Right lobe of liver (tissue), 6 donors: Measurements from ENCODE around the gene LIX1. TPM values are rescaled to one million over a fixed set of nuclear protein-coding genes. Genes with fewer than 3 reads are reported as not detected.

ENCODE experiments used
- ATAC-seq, 4 donors: fragments of 200-7000 bp; cut with Tn5 transposase; one replicate each; pipeline ENCODE4 v1.9.1; 2020; ENCODE audit warnings: mild to moderate bottlenecking in 4 of 4, moderate library complexity in 4 of 4
- DNase-seq, 3 donors: peaks; one replicate each; pipeline ENCODE4 v3.0.0-alpha.2; 2020
- H3K27ac ChIP-seq, 3 donors: fragments of 200-600 bp; one replicate each; pipeline ENCODE4 v1.8.0; 2022
- H3K27me3 ChIP-seq, 2 donors: fragments of 200-600 bp; one replicate each; pipeline ENCODE4 v1.8.0; 2022
- H3K36me3 ChIP-seq, 4 donors: fragments of 200-600 bp; sonication (generic) in 1 of 4; one replicate each; pipeline versions ENCODE4 v1.5.1 to v1.8.0; 2017 to 2022; ENCODE audit warnings: control low read depth in 1 of 4
- H3K4me1 ChIP-seq, 4 donors: fragments of 200-600 bp; sonication (generic) in 1 of 4; one replicate each; pipeline versions ENCODE4 v1.5.1 to v1.8.0; 2017 to 2022; ENCODE audit warnings: control low read depth in 1 of 4
- H3K4me3 ChIP-seq, 3 donors: fragments of 200-600 bp; one replicate each; pipeline ENCODE4 v1.8.0; 2022
- H3K9me3 ChIP-seq, 4 donors: fragments of 200-600 bp; sonication (generic) in 1 of 4; one replicate each; pipeline versions ENCODE4 v1.5.1 to v1.8.0; 2017 to 2022; ENCODE audit warnings: control low read depth in 1 of 4
- POLR2A ChIP-seq: fragments of 450-650 bp; IDR thresholded peaks from one replicate; pipeline ENCODE4 v1.6.1; 2017; ENCODE audit warnings: antibody characterized with exemption, mild to moderate bottlenecking
- WGBS: methylation state at CpG from one replicate; pipeline ENCODE4 v1.1.6; 2018; ENCODE audit warnings: low coverage, low lambda C conversion rate; ENCODE audit not compliant: insufficient coverage; ENCODE audit errors: missing lambda C conversion rate; 5-methylcytosine and 5-hydroxymethylcytosine counted together
- intact Hi-C, 2 donors: fragments of 100-400 bp; cut with DNase I; formaldehyde crosslinking; loops; one replicate each; pipeline versions ENCODE4 v1.11.2 to v1.14.1; 2022
- total RNA-seq, 6 experiments: library from RNA; depleted of rRNA in 2 of 6; stranded (reverse); fragments of >200 nt in 2 of 6; fragmentation: NEBNext Ultra II Directional in 3 of 6; extraction: Animal tissue kit (Norgen Biotek cat#: 25700) in 3 of 6; gene quantifications; one replicate each; pipeline versions ENCODE4 v1.1.0 to v1.2.4, GENCODE V29; 2016 to 2023
- TF ChIP-seq, protein P1 (sequence below), 4 donors: fragments of 200-600 bp in 3 of 4; fragments of 450-650 bp in 1 of 4; IDR thresholded peaks; one replicate each; pipeline versions ENCODE4 v1.5.1 to v1.8.0; 2016 to 2022; ENCODE audit warnings: antibody characterized with exemption in 4 of 4, mild to moderate bottlenecking in 2 of 4
- donor health status: DM: no; HTN: yes; CAD: no.
- donor health status: DM: no; HTN: no; CAD: no.
- donor health status: DM: no; HTN: no; CAD: no.
- donor health status: DM: no; HTN: yes; CAD: no.
- donor health status: DM: no; HTN: yes; CAD: no.

LIX1 gene
- total RNA-seq, 6 experiments from 2014 or later: not detected

- no peaks in the 10 kb centered on the region for H3K36me3 ChIP-seq
- H3K4me3 ChIP-seq: no peak overlapping the region
- no peak overlapping the region for H3K27ac ChIP-seq
- H3K4me1 ChIP-seq: no peaks in the 10 kb centered on the region
- TF ChIP-seq POLR2A: no peak
- TF ChIP-seq, protein P1, sequence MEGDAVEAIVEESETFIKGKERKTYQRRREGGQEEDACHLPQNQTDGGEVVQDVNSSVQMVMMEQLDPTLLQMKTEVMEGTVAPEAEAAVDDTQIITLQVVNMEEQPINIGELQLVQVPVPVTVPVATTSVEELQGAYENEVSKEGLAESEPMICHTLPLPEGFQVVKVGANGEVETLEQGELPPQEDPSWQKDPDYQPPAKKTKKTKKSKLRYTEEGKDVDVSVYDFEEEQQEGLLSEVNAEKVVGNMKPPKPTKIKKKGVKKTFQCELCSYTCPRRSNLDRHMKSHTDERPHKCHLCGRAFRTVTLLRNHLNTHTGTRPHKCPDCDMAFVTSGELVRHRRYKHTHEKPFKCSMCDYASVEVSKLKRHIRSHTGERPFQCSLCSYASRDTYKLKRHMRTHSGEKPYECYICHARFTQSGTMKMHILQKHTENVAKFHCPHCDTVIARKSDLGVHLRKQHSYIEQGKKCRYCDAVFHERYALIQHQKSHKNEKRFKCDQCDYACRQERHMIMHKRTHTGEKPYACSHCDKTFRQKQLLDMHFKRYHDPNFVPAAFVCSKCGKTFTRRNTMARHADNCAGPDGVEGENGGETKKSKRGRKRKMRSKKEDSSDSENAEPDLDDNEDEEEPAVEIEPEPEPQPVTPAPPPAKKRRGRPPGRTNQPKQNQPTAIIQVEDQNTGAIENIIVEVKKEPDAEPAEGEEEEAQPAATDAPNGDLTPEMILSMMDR (IDR thresholded peaks at IDR 0.05): no peak
- ATAC-seq (no peak), DNase-seq (no peak)
- intact Hi-C loops: no loop called here
- H3K9me3 ChIP-seq: no peaks in the 10 kb centered on the region
- no peaks in the 10 kb centered on the region for H3K27me3 ChIP-seq
- WGBS: 68% methylated on average over 6 of the region's 6 CpGs
Measured at GRCh38 chr5:97112230-97112629, 30.2 kb downstream of the LIX1 start.

- DNase-seq: no peak
- Histone ChIP-seq H3K9me3 (no peaks in the 10 kb centered on the region), H3K4me3 (no peak overlapping the region), H3K27me3 (no peaks in the 10 kb centered on the region), H3K27ac (no peak overlapping the region), H3K4me1 (no peaks in the 10 kb centered on the region), H3K36me3 (no peaks in the 10 kb centered on the region)
- TF ChIP-seq POLR2A: no peak
- TF ChIP-seq, protein P1 (IDR thresholded peaks at IDR 0.05): no peak
- WGBS: 30% methylated on average over 4 of the region's 4 CpGs
- ATAC-seq: no peak
- intact Hi-C loops: no loop called here
Measured at GRCh38 chr5:97111616-97112015, 30.8 kb downstream of the LIX1 start.

DNA sequence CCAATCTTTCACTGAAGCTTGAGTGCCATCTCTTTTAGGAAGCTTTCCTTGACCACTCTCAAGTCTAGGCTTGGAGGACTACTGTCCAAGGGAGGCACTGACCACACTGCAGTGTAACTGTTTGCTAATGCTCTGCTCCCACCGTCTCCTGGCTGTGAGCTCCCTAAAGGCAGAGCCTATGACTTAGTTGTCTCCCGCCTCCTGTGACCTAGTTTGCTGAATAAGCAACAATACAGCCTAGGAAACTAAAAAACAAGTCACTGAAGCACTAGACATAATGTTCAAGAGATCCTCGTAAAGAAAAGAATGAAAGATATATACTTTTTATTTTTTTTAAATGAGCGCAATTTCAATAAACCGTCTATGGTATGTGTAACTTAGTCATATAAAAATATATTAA lies 31.4 kb downstream of the LIX1 start:
- Histone ChIP-seq H3K4me1 (no peaks in the 10 kb centered on the region), H3K27ac (no peak overlapping the region), H3K36me3 (no peaks in the 10 kb centered on the region), H3K4me3 (no peak overlapping the region), H3K27me3 (no peaks in the 10 kb centered on the region), H3K9me3 (no peaks in the 10 kb centered on the region)
- intact Hi-C loops: no loop called here
- ATAC-seq (no peak), DNase-seq (no peak)
- 71% methylated on average over 5 of the region's 5 CpGs for WGBS
- TF ChIP-seq, protein P1 (IDR thresholded peaks at IDR 0.05): no peak
- no peak for TF ChIP-seq POLR2A

- H3K27me3 ChIP-seq: no peaks in the 10 kb centered on the region
- TF ChIP-seq POLR2A: no peak
- TF ChIP-seq, protein P1 (IDR thresholded peaks at IDR 0.05): no peak
- H3K9me3 ChIP-seq: no peaks in the 10 kb centered on the region
- DNase-seq (no peak), ATAC-seq (no peak)
- no peaks in the 10 kb centered on the region for H3K4me1 ChIP-seq
- H3K36me3 ChIP-seq: no peaks in the 10 kb centered on the region
- no peak overlapping the region for H3K27ac ChIP-seq
- H3K4me3 ChIP-seq: no peak overlapping the region
- intact Hi-C loops: no loop called here
- 73% methylated on average over 4 of the region's 7 CpGs for whole genome bisulfite sequencing
Measured at GRCh38 chr5:97107318-97107717, 35.1 kb downstream of the LIX1 start.

DNA sequence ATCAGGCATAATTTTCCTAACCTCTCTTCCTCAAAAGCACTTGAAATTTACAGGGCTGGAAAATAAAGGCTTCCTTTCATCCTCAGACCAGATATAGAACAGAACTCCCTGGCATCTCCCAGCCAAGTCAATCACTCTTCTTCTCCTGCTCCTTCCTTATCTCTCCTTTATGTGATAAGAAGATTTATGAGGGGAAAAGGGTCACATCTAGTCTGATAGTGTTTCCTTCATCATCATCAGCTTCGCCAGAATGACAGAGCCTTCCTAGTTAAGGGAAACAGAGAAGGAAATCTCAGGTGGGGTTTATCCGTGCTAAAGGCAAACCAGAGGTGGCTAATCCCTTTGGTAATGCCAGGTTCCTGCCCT lies 36.2 kb downstream of the LIX1 start:
- TF ChIP-seq POLR2A: no peak
- TF ChIP-seq, protein P1 (IDR thresholded peaks at IDR 0.05): no peak
- WGBS: 53% methylated on average over 2 of the region's 2 CpGs
- Histone ChIP-seq H3K27me3 (no peaks in the 10 kb centered on the region), H3K9me3 (no peaks in the 10 kb centered on the region), H3K36me3 (no peaks in the 10 kb centered on the region), H3K4me1 (no peaks in the 10 kb centered on the region), H3K27ac (no peak overlapping the region), H3K4me3 (no peak overlapping the region)
- no peak for ATAC-seq
- no peak for DNase-seq
- intact Hi-C loops: no loop called here
